Rectal smooth muscle tissue (tissue), 1 donor: ENCODE results near the gene OPCML.

ENCODE experiments used
- H3K27ac ChIP-seq: one replicate; pipeline ENCODE4 v1.7.0; 2013; ENCODE audit warnings: low read depth, low read length, inconsistent platforms
- H3K27me3 ChIP-seq: one replicate; pipeline ENCODE4 v1.7.0; 2013; ENCODE audit warnings: low read length; ENCODE audit not compliant: control insufficient read depth, insufficient read depth
- H3K36me3 ChIP-seq: one replicate; pipeline ENCODE4 v1.7.0; 2013; ENCODE audit warnings: low read length; ENCODE audit not compliant: control insufficient read depth, insufficient read depth
- H3K4me1 ChIP-seq: one replicate; pipeline ENCODE4 v1.7.0; 2013; ENCODE audit warnings: low read length; ENCODE audit not compliant: control insufficient read depth, insufficient read depth
- H3K4me3 ChIP-seq: one replicate; pipeline ENCODE4 v1.7.0; 2013; ENCODE audit warnings: low read length
- H3K9ac ChIP-seq: one replicate; pipeline ENCODE4 v1.7.0; 2013; ENCODE audit warnings: low read length

Gene OPCML

DNA sequence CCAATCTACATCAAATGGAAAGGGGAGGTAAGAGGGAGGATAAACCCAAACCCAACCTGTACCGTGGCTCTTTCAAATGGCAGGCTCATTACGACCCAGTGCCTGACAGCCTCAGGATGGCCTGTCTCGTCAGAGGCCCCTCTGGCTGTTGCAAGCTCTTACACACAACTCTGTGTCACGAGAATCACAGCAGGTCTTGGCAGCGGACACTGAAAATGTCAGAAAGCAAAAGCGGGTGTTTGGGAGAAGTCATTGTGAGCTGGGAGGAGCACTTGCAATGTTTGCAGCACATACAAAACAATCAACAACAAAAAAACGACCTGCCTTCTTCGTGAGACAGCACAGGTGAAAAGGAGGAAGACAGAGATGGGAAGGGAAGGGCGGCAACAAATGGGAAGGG is 248.1 kb downstream of the OPCML start:
- Histone ChIP-seq H3K9ac (no peak overlapping the region), H3K27me3 (no peaks in the 10 kb centered on the region), H3K36me3 (no peaks in the 10 kb centered on the region), H3K27ac (no peak overlapping the region), H3K4me3 (no peak overlapping the region), H3K4me1 (no peaks in the 10 kb centered on the region)

DNA sequence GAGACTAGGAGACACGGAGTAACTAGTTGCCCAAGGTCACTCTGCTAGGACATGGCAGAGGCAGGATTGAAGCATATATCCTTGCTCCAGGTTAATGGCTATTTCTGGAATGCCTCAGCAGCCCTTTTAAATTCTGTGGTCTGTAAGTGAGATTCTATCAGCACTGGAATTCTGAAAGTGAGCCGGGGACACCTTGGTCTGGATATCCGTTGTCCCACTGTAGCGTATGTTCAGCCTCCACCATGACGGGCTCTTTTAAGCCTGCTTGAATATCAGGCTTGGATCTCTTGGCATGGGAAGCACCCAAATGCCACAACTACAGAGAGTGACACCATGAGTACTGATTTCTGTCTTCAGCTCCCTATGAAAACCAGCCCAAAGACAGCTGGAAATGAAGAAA is 254.4 kb downstream of the OPCML start:
- H3K4me1 ChIP-seq = no peaks in the 10 kb centered on the region
- no peak overlapping the region for H3K27ac ChIP-seq
- no peak overlapping the region for H3K9ac ChIP-seq
- H3K27me3 ChIP-seq = no peaks in the 10 kb centered on the region
- H3K36me3 ChIP-seq = no peaks in the 10 kb centered on the region
- no peak overlapping the region for H3K4me3 ChIP-seq

DNA sequence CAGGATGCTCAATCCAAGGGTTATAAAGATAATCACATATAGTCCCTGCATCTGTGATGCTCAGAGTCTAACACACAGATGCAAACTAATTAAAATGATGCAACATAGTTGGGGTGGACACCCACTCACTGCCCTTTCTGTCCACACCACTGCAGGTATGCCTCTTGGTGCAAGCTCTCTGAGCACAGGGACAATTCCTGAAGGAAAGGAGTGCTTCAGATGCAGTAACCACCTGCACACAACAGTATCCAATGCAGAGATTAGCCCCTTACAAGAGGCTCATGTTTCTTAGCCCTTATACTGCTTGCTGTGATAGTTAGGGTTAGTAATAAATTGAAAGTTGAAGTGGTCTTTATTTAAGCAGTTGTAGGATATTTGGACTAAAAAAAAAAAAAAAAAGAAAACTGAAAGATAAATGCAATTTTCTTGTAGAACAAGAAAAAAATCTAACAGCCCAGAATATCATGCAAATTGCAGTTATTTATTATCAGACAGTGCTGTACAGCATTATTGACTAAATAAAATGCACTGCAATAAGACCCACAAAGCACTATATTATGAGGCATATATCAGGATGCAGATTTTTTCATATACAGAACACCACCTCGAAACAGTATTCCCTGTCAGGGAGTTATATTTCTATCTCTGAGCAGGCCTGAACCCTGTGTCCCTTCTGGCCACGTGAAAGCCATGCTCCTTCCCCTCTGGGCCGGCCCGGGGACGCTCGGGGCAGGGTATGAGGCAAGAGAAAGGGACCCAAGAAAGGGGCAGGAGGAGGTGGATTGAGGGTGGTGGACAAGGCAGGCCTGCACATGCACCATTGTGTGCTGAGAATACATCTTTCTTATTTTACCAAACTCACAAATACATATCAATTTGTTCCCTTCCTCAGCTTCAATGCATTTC is 260.2 kb downstream of the OPCML start:
- Histone ChIP-seq H3K27me3 (no peaks in the 10 kb centered on the region), H3K4me3 (no peak overlapping the region), H3K9ac (no peak overlapping the region), H3K36me3 (no peaks in the 10 kb centered on the region), H3K27ac (no peak overlapping the region), H3K4me1 (no peaks in the 10 kb centered on the region)

DNA sequence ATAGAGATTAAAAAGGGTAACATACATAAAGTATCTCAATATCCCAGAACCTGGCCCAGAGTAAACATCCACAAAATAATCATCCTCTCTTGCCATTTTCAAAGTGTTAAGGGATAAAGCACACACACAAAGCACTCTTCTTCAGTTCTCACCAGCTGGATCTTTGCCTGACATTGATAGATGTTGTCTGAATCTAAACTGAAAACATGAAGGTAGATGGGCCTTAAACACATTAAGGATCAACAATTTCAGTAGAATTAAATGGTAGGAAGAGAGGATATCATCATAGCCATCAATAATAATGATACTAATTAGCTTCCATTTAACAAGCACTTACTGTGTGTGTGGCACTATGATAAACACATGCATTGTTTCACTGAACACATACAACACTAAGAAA is 261.1 kb downstream of the OPCML start:
- no peaks in the 10 kb centered on the region for H3K4me1 ChIP-seq
- H3K27ac ChIP-seq = no peak overlapping the region
- H3K4me3 ChIP-seq = no peak overlapping the region
- H3K9ac ChIP-seq = no peak overlapping the region
- H3K27me3 ChIP-seq = no peaks in the 10 kb centered on the region
- no peaks in the 10 kb centered on the region for H3K36me3 ChIP-seq

DNA sequence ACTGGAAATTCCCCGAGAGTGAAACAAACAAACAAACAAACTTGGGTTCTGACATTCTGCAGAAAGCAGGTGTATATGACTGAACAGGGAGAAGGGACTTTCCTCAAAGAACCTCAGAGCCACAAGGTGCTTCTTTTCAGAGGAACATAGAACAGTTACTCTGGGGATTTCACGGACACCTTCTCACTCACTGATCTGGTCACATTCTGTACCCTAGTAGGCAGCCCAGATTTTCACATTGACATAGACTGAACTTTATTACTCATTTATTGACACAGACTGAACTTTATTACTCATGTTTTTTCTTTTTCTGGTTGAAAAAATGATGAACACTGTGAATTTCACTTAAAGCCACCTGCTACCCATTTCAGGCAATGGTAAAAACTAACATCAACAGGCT is 263.0 kb downstream of the OPCML start:
- no peak overlapping the region for H3K4me3 ChIP-seq
- H3K4me1 ChIP-seq = no peaks in the 10 kb centered on the region
- H3K27ac ChIP-seq = no peak overlapping the region
- H3K9ac ChIP-seq = no peak overlapping the region
- no peaks in the 10 kb centered on the region for H3K27me3 ChIP-seq
- no peaks in the 10 kb centered on the region for H3K36me3 ChIP-seq

DNA sequence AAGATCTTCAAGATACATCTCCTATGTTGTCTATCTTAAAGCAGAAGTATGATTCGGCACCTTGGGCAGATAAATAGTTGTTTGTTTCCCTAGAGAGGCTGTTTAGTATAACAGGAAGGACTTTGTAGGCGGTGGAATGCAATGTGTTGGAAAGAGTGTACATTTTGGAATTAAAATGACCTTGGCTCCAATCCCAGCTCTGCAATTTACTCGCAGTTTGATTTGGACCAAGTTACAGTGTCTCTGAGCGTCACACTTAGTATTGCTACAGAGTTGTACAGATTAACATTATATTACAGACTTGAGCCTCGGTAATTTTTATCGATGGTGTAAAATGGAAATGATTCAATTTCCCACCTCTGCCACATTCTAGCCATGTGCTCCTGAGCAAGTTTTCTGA is 265.3 kb downstream of the OPCML start:
- no peaks in the 10 kb centered on the region for H3K4me1 ChIP-seq
- no peak overlapping the region for H3K4me3 ChIP-seq
- peaks cover 4% of the 10 kb centered on the region for H3K27me3 ChIP-seq
- no peak overlapping the region for H3K27ac ChIP-seq
- no peak overlapping the region for H3K9ac ChIP-seq
- H3K36me3 ChIP-seq = no peaks in the 10 kb centered on the region

DNA sequence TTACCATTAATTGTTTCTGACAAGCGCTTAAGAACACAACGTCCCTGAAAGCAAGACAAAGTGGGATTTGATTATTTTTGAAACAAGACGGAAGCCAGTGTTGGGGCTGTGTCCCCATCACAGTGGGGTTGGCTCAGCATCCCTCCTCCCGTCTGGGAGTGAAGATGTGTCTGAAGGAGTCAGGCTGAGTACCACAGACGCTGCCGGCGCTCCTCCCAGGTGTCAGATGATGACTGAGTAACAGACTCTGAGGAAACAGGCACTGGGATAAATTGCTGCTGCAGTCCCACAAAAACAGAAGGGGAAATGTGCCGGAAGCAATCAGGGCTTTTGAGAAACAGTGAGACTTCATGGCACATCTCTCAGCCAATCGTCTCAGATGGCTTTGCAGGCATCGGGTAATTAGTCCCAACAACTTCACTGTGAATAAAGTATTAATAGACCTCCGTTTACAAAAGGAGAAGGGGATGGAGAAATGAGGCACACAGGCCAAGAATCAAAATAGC is 266.7 kb downstream of the OPCML start:
- no peak overlapping the region for H3K9ac ChIP-seq
- no peaks in the 10 kb centered on the region for H3K36me3 ChIP-seq
- no peaks in the 10 kb centered on the region for H3K4me1 ChIP-seq
- H3K27ac ChIP-seq = no peak overlapping the region
- H3K4me3 ChIP-seq = no peak overlapping the region
- peaks cover 4% of the 10 kb centered on the region for H3K27me3 ChIP-seq

DNA sequence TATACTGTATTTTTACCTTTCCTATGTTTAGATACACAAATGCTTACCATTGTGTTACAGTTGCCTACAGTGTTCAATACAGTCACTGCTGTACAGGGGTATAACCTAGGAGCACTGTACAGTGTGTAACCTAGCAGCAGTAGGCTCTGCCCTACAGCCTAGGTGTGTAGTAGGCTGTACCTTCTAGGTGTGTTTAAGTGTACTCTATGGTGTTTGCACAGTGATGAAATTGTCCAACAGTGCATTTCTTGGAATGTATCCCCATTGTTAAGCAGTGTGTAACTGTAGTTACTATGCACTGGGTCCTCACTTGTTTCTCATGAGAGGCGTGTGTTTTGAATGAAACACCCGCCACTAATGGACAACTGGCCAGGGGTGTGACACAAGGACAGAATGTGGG is 269.0 kb downstream of the OPCML start:
- H3K9ac ChIP-seq = no peak overlapping the region
- H3K36me3 ChIP-seq = no peaks in the 10 kb centered on the region
- H3K4me3 ChIP-seq = no peak overlapping the region
- H3K27ac ChIP-seq = no peak overlapping the region
- peaks cover 4% of the 10 kb centered on the region for H3K27me3 ChIP-seq
- no peaks in the 10 kb centered on the region for H3K4me1 ChIP-seq

DNA sequence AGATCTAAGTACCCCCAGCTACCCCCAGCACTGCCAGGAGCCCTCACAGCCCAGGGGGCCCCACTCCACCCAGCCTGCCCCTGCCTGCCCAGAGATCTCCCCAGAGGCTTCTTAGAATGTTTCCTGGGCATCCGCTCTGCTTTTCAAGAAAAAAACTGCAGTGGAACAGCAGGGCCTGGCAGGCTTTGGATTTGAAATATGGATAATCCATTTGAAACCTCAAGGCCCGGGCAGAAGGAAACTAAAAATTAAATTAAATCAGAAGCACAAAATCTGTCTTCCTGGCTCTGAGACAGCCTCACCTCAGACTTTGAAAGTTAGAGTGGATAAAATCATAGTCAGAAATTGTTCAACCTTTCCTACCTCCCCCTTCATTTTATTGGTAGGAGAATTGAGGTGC is 273.6 kb downstream of the OPCML start:
- Histone ChIP-seq H3K27me3 (peaks cover 4% of the 10 kb centered on the region), H3K9ac (no peak overlapping the region), H3K4me3 (no peak overlapping the region), H3K27ac (no peak overlapping the region), H3K36me3 (no peaks in the 10 kb centered on the region), H3K4me1 (no peaks in the 10 kb centered on the region)

DNA sequence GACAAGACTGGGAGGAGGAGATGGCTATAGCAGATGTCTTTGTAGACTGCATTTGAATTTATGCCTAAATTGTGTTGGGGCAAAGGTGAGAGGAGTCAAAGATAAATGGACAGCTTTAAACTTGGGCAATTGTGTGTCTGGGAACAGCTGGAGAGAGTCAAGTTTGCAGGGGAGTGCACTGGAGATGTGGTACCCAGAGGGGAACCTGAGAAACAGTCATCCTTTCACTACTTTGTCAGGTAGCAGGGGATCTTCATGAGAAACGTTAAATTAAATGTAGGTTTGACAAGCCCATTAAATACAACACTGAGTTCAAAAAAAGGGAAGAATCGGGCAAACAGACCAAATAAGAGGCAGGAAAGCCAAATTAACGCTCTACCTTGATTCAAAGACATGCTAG is 277.7 kb downstream of the OPCML start:
- no peaks in the 10 kb centered on the region for H3K36me3 ChIP-seq
- H3K27ac ChIP-seq = no peak overlapping the region
- H3K9ac ChIP-seq = no peak overlapping the region
- no peaks in the 10 kb centered on the region for H3K4me1 ChIP-seq
- H3K4me3 ChIP-seq = no peak overlapping the region
- no peaks in the 10 kb centered on the region for H3K27me3 ChIP-seq

DNA sequence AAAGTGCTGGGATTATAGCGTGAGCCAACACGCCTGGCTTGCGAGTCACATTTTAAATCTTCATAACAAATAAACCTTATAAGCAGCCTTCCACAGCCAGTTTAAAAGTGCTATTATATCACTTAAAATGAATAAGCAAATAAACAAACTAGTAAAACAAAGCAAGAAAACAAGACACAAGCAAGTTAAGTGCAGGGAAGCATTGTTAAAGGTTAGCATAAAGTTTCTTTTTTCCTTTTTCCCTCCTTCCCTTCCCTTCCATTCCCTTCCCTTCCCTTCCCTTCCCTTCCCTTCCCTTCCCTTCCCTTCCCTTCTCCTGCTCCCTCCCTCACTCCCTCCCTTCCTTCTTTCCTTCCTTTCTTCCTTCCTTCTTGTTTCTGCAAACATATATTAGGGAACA is 278.7 kb downstream of the OPCML start:
- no peaks in the 10 kb centered on the region for H3K27me3 ChIP-seq

DNA sequence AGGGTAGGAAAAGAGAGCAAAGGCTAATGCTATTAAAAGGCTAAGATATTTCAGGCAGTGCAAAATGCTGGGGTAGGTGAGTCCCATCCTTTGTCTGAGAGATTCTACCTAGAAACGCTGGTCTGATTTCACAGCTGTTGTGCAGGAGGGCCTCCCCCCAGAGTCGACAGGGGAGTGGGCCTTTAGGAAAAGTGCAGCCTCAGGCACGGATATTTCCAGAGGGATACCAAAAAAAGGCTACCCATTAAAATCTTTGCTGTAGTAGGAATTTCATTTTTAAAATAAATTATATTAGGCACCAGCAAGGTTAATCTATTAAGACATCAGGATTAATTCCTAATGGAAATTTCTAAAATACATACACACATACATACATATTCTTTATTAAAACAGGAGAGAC is 280.5 kb downstream of the OPCML start:
- no peak overlapping the region for H3K27ac ChIP-seq
- no peaks in the 10 kb centered on the region for H3K4me1 ChIP-seq
- no peak overlapping the region for H3K9ac ChIP-seq
- H3K27me3 ChIP-seq = no peaks in the 10 kb centered on the region
- H3K4me3 ChIP-seq = no peak overlapping the region
- H3K36me3 ChIP-seq = no peaks in the 10 kb centered on the region

More for the DNA sequence above, 278.7 kb downstream of the OPCML start:
- no peaks in the 10 kb centered on the region for H3K36me3 ChIP-seq
- no peak overlapping the region for H3K27ac ChIP-seq
- H3K4me3 ChIP-seq = no peak overlapping the region
- no peaks in the 10 kb centered on the region for H3K4me1 ChIP-seq
- H3K9ac ChIP-seq = no peak overlapping the region

DNA sequence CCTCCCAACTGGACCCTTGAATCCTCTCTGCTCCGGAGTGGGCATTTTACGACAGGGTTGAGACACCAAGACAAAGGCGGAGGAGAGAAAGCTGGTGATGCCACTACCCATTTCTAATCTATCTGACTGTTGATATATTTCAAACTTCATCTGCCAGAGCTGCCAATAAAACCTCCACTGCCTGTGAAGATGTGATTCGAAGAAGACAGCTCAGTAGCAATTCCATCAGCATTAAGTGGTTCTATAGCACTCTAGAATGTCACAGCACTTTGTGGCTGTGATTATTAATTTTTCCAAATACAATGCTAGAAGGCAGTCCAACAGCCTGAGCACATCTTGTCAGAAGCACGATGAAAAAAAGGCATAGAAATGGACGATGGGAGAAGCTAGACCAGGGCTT is 282.8 kb downstream of the OPCML start:
- Histone ChIP-seq H3K36me3 (no peaks in the 10 kb centered on the region), H3K27me3 (no peaks in the 10 kb centered on the region)

More for the DNA sequence above, 282.8 kb downstream of the OPCML start:
- Histone ChIP-seq H3K4me1 (no peaks in the 10 kb centered on the region), H3K4me3 (no peak overlapping the region), H3K9ac (no peak overlapping the region), H3K27ac (no peak overlapping the region)
